GM19372 (cell line): ENCODE data around the gene IGLON5.

ENCODE experiments used
- ATAC-seq: cut with Tn5 transposase; IDR thresholded peaks from one replicate; pipeline ENCODE4 v1.9.1; 2021; ENCODE audit warnings: mild to moderate bottlenecking, low read depth, moderate library complexity; ENCODE audit not compliant: unreplicated experiment

IGLON5 gene

DNA sequence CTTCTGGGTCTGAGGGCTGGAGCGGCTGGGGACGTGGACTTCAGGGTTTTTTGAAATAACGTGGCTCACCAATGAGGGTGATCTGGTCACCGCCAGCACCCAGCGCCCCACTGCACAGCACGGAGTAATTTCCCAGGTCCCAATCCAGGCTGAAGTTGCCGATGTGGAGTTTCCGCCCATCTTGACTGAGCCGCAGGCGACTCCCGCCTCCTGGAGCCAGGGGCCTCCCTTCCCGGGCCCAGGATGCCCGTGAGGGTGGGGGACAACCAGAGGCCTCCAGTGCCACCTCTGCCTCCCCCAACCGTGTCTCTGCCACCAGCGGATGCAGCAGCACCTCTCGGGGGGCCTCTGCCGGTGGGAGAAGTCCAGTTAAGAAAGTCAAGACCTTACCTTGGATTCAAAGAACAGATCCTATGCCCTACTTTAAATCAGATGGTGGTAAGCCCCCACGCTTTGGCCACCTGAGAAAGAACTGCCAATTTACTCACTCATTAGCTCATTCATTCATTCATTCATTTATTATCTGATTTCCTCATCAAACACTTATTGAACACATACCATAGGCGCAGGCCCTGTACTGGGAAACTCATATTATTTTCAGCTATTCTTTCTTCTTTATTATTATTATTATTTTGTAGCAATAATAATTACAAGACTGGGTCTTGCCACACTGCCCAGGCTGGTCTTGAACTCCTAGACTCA, 26.6 kb downstream of the IGLON5 start:
- ATAC-seq: no peak

DNA sequence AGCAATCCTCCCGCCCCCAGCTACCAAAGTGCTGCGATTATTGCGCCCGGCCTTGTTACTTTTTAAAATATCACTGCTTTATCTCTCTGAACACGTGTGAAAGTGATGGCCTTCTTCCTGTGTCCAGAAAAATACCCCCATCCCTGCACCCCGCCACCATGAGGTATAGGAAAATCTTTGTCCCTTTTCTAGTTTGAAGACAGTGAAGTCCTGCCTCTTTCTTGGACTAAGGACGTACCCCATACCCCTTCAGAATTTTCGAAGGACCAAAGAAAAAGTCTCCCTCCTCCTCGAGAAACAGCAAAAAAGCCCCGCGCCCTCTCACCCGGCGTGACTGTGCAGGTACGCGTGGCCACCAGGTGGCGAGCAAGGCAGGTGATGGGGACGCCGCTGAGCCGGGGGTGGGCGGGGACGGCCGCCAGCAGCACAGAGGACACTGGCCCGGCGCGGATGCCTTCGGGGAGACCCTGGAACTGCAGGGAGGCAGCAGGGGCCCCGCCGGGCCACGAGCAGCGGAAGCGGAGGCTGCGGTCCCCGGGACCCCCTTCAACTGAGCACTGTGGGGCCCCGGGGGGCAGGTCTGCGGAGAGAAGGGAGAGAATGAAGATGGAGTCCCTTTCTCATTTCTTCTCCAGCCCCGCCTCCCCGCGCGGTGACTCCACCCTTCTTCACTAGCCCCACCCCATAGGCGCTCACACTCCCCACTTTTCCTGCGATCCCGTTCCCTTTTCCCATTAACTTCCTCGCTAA, 27.3 kb downstream of the IGLON5 start:
- ATAC-seq: peak; percentile 59

DNA sequence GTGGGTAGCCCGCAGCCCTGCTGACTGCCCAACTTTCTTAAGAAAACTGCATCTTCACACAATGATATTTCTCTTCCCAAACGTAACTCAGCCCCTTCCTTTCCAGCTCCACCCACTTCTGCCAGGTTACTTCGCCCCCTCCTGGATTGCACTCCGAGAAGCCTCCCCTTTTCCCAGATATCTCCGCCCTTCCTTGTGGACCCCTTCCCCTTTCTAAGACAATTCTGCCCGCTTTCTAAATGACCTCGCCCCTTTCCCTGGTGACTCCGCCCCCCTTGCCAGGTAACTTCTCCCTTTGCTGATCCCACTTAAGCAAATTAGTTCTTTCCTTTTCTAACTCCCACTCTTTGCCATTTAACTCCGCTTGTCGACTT, 27.9 kb downstream of the IGLON5 start:
- ATAC-seq: peak; percentile 4

DNA sequence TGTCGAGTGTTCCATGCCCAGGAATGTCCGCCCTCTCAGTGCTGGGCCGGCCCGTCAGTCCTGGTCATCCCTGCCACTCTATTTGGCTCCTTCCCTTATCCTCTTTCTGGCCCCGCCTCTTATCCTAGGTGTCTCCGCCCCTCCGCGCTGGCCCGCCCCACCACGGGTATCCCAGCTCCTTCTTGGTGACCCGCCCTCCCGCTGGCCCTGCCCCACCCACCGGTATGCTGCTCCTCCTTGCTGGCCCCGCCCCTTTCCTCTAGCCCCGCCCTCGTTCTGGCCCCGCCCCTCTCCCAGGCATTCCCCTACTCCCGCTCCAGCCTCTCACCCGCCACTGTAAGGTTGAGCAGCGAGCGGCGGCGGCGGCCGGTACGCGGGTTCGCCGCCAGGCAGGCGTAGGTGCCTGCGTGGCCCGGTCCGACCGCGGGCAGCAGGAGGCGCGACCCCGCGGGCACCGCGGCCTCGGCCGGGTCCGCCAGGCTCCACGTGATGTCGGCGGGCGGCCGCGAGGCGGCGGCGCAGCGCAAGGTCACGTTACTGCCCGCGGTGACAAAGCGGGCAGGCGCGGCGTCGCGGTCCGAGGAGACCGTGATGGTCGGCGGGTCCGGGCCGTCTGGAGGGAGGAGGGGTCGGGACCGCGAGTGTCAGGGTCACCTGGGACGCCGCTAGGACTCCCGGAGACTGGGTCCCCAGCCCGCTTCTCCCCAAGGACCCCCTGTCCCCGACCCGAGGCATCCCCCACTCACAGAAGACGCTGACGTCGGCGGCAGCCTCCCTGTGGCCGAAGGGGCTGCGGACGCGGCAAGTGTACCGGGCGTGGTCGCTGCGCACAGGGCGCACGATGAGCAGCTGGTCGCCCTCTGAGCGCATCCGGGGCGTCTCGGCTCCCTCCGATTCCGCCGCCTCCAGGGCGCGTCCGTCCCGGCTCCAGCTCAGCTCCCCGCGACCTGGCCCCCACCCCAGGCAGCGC, 28.5 kb downstream of the IGLON5 start:
- ATAC-seq: peak; percentile 53

DNA sequence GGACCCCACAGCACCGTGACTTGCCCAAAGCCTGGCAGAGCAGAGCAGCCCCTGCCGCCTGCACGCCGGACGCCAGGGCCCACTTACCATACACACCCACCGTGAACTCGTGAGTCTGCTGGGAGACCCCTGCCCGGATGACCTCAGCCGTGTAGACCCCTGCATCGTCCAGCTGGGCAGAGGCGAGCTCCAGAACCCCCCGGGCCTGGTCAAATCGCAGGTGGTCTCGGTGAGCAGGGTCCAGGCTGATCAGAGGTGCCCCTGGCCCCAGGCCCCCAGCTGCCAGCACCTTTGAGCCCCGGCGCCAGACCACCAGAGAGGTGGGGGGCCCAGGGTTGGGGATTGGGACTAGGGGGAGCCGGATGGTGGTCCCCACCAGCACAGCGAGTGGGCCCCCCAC, 29.6 kb downstream of the IGLON5 start:
- ATAC-seq: no peak

DNA sequence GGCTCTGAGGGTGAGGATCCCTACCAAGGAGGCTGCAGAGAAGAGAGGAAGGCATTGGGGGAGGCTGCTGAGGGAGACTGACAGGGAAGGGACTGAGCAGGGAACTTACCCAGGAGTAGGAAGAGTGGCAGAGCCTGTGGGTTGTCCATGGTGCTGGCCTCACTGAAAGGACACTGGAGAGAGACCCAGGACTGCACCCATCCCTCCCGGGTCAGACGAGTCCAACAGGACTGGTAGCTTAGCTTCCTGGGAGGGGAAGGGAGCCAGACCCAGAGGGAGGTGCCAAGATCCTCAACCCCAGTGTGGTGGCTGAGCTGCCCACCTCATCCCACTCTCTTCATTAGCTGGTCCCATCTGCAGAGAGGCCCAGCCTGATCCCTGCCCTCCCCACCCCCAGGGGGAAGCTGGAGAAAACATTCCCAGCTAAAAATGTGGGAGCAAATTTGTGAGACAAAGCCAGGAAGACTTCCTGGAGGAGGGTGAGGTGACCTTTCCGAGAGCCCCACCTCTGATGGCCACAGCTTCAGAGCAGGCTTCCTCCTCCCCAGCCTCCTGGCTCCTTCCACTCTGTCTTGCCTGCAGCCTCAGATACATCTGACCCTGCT, 30.6 kb downstream of the IGLON5 start, which contains the start of gene VSIG10L:
Gene VSIG10L (minus strand): TSS at position 164 of the 605 bp plus-strand sequence. CDS start 15 bp downstream, at position 149.
- ATAC-seq: no peak

DNA sequence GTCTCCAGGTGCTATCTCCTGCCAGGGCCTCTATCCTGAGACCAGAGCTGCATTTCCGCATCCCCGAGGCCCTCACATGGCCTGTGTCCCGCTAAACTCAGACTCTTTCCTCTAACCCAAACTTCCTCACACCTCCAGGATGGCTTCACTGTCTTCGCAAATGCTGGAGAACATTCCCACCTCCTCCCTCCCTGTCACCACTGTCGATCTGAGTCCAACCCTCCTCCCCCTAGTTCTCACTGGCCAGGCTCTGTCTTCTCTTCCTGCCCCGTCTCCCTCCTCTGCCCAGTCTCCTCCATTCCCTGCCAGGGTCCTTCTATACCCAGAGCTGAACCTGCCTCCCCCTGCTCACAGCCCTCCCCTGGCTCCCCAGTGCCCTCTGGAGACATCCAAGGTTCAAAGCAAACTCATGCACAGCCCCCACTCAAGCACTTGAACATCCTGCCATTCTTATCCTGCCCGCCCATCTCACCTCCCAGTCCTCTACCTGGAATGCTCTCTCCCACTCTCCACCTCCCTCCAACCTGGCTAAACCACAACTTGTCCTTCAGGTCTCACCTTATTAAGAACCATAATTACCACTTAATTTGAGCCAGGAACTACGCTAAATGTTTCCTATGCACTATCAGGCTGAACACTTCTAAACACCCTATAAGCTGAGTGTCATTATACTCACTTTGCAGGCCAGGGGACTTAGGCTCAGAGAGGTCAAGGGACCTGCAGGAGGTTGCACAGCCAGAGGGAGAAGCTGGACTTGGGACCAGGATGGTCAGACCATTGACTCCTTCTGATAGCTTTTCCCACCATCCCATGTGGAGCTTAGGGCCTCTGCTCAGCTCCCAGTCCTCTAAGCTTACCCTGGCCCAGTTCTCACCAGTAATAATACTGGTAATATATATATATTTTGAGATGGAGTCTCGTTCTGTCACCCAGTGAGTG, 31.5 kb downstream of the IGLON5 start:
- no peak for ATAC-seq

DNA sequence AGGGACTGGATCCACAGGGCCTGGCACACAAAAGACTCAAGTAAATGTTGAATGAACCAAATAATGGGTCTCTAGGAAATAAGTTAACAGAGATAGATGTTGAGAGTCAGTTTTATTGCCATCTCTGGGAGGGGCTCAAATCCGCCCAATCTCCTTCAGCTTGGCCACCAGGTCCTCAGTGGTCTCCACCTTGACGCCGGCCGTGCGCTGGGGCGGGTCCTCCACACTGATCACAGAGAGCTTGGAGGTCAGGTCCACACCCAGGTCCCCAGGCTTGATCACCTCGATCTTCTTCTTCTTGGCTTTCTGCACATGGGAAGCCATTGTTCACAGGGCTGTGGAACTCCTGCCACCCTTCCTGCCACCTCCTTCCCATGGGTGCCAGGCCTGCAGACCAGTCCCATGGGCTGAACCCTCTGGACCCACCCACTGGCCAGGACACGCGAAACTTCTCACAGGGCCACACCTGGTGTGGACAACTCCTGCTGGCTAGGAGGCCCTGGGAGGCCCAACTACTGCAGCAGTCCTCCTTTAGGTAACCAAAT, 33.7 kb downstream of the IGLON5 start:
- ATAC-seq: no peak

DNA sequence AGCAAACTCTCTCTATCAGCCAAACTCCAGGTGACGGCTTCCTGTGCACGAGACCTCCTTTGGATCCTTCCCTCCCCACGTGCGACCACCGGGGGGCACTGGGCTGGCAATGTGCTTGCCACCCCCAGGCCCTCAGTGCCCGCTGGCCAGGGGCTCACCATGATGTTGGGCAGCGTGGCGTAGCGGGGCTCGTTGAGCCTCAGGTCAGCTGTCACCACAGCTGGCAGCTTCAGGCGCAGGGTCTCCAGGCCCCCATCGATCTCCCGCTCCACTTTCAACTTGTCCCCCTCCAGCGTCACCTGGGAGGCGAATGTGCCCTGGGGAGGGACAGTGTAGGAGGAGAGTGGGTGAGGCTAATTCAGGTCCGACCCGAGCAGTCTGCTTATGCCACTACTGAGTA, 35.3 kb downstream of the IGLON5 start:
- no peak for ATAC-seq

DNA sequence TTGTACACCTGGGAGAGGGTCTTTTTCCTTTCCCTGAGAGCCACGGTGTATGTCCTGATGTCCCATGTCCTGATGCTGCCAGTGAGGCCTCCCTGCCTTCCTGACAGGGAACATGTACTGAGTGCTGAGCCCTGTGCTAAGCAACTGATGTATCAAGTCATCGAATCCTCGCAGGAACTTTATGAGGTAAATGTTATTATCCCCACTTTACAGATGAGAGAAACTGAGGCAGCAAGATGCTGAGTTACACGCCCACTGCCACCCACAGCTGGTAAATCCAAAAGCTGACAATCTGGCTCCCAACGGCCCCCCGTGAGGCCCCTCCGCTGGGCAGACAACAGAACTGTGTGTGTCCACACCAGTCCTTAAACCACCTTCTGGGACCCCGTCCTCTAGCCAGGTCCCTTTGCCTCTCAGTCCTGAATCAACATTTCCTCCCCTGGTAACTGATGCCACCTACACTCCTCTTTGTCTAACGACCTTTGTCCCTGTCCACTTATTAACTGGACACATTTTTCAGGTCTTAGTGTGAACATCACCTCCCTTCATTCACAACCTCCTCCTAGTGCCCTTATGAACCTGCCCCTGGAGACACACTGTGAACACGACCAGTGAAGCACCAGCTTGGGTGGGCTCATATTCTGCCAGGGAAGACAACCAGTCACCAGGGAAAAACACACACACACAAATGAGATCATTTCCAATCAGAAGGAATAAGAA, 35.9 kb downstream of the IGLON5 start:
- ATAC-seq: no peak

DNA sequence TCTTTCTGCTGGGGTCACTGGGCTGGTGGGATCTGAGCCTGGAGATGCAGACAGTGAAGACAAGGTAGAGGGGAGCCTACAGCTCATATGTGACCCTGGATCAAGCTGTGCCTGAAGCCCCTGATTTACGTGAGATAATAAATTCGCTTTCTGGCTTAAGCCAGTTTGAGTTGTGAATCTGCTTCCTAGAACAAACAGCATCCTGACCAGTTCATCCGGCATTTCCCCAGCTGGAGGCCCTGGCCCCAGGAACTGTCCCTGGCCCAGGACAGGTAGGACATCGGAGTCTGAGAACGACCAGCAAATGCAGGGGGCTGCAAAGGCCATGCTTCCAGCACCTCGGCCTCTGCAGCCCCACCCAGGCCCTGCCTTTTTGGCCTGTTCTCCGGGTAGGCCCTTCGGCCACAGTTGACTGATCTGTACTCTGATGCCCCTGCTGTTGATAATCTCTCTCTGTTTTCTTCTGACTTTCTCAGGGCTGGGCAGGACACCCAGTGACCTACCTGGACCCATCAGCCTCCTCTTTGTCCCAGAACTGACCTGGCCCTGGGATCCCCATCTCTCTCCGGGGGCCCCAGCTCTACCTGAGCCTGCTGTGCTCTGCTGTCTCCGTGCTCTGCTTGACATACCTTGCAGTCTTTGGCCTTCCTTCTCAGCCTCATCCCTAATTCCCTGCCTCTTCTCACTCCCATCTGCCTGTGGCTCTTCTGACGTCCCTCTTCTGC, 40.0 kb downstream of the IGLON5 start:
- ATAC-seq: no peak

DNA sequence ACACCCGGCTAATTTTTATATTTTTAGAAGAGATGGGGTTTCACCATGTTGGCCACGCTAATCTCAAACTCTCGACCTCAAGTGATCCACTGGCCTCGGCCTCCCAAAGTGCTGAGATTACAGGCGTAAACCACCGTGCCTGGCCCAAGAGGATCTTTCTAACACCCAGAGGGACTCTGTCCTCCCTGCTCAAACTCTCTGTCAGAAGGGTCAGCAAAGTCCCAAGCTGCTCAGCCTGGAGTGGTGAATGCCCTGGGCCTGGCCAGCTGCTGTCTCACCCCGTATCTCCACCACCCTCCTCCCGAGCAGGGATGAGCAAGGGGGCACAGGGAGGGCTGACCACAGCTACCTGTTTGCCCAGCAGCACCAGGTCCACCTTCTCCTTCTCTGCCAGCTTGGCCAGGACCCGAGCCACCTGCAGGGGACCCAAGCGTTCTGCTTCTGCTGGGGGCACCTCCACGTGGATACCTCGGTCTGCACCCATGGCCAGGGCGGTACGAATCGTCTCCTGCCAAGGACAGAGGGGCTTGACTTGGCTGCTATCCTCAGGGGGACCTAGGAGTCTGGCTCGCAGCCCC, 41.4 kb downstream of the IGLON5 start:
- ATAC-seq: no peak

DNA sequence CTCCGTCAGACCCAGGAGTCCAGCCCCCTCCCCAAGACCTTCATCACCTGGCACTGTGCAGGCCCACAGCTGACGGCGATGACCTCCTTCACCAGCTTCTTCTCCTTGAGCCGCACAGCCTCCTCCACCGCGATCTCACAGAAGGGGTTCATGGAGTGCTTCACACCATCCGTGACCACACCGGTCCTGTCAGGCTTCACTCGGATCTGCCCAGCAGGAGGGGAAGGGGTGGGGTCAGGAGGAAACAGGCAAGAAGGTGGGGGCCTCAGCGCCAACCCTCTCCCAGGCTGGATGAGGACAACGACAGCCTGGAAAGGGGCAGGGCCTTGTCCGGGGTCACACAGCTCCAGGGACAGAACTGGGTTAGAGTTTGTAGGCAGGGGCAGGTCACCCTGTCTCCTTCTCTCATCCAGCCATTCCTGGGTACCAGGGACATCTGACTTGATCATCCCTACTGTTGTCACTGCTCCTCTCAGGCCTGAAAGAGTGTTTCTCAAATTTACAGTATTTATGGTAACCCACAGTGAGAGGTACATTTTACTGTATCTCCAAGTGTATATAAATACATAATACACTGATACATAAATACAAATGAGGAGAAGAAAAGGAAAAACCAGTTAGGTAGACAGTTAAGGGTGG, 42.8 kb downstream of the IGLON5 start:
- ATAC-seq: no peak

DNA sequence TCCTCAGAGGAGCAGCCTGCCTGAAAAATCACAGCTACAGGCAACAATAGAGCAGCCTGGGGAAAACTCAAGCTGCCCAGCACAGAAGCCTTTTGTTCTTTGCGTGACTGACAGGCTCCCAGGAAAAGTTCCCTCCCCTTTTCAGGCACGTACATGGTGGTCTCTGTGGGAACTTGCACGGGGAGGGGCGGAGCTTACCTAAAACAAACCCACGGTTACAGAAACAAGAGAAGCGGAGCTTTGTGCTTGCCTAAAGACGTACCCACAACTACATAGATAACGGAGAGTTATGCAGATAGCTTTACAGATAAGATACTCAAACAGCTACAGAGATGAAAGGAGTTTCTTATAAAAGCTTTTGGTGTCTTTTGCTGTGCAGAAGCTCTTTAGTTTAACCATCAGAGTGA, 43.3 kb downstream of the IGLON5 start:
- ATAC-seq: no peak

DNA sequence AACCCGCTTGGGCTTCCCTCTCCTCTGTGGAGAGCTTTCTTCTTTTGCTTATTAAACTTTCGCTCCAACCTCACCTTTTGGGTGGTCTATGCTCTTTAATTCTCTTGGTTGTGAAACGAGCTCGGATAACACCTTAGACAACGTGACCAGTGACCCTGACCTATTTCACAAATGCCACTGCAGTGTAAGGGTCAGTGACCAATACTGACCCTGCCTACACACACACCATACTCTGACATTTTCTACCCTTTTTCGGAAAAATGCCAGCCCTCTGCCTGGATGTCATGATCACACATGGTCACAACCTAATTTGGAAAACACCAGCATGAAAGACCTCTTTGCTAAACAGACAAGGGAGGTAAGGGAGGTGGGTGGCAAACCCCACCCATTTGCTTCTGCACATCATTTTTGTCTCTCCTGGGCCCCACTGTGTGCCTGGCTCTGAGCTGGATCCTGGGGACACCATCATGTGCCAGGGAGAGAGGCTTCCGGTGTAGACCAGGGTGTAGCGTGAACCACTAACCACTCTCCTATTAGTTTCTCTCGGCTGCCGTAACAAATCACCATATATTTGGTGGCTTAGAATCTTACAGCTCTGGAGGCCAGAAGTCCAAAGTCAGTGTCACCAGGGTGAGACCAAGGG, 44.8 kb downstream of the IGLON5 start:
- no peak for ATAC-seq

DNA sequence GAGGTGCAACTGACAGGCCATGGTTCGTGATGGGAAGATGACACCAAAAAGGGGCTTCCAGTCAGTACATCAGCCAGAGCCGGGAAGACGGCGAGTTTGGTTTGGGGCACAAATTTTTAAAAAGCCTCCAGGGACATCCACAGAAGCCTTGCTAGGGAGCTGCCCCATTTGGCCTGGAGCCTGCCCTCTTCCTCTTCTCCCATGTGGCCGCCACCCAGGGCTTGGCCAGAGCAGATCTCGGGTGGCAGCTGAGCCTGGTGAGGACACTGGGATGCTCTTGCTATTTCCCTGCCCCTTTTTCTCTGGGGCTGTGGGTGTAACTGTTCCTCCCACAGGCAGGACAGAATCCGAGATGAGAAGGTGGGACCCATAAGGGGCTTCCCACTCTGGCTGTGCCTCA, 46.5 kb downstream of the IGLON5 start:
- ATAC-seq: no peak

DNA sequence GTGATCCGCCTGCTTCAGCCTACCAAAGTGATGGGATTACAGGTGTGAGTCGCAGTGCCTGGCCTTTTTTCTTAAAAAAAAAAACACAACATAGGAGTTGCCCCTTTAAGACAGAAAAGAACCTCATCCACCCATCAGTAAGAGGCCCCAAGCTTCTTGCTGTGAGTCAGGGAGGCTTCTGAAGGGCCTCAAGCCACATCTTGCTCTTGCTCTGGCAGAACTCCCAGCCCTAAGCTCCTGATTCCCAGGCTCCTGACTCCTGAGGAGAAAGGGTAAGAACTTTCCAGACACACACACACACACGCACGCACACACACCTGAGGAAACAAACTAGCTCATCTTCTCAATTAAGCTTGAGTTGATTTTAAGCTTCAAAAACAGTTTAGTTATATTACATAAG, 47.9 kb downstream of the IGLON5 start:
- ATAC-seq: no peak
